GM19043 (cell line): Measurements from ENCODE around the gene MISP3.
"Not testable (repeated sequence)": the region's sequence is repeated elsewhere in the genome, so short reads cannot be mapped to it uniquely, and the experiment has no call there.

Experiments used
- ATAC-seq: cut with Tn5 transposase; IDR thresholded peaks from one replicate; pipeline ENCODE4 v1.9.1; 2021; ENCODE audit warnings: low read depth; ENCODE audit not compliant: unreplicated experiment

Gene MISP3

DNA sequence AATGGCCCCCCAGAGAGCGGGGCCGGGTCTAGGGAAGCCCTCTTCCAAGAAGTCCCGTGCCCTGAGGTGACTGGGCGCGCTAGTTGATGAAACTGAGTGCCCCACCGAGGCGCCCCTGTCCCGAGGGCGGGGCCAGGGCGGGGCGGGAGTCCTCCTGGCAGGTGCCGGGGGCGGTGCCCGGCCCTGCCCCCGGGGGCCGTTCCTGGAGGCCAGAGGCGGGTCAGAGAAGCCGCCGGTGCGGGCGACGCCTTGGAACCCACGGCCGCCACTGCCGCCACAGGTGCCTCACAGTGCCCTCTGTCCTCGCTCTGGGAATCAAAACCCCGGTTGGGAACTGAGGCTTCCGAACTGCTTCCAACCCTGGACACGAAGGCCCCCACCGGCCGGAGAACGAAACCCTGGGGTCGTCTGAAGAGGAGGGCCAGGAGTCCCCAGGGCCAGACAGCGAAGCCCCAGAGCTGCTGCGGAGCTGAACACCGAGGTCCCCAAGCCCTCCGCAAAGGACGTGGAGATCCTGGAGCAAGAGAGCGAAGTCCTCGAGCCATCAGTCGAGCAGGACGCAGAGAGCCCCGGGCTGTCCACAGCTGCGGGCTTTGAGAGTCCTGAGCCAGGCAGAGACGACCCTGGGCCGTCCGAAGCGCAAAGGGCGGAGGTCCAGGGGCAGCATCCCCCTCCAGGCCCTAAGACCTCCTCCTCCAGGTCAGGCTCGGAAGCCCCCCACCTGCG, at the start of gene MISP3:
Gene MISP3, plus strand, starts transcription at position 252 of the 726 bp plus-strand sequence. CDS start 524 bp downstream, outside the sequence.
- ATAC-seq = no peak

DNA sequence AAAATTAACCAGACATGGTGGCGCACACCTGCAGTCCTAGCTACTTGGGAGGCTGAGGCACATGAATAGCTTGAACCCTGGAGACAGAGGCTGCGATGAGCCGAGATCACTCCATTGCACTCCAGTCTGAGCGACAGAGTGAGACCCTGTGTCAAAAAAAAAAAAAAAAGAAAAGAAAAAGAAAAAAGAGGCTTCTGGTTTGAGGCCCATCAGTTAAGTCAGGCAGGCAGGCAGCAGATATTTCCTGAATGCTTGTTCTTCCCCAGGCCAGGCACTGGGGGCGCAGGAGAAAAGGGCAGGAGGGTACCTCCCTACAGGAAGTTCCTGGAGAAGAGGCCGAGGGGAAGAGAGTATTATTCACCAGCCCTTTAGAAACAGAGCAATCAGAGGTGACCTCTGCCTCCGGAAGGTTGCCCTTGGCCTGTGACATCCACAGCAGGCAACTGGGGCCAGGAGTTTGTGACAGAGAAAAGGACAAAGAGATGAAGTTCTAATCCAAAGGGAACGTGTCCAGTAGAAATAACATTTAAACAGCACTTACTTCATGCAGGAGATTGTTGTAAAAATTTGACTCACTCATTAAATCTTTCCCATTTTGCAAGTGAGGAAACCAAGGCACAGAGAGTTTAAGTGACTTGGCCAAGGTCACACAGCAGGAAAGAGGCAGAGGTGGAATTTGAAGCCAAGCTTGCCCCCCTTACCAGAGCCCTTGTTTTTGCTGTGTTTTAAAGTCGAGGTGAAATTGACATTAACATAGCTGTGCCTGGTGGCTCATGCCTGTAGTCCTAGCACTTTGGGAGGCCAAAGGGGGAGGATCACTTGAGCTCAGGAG, 49.0 kb upstream of the MISP3 start:
- ATAC-seq = no peak

DNA sequence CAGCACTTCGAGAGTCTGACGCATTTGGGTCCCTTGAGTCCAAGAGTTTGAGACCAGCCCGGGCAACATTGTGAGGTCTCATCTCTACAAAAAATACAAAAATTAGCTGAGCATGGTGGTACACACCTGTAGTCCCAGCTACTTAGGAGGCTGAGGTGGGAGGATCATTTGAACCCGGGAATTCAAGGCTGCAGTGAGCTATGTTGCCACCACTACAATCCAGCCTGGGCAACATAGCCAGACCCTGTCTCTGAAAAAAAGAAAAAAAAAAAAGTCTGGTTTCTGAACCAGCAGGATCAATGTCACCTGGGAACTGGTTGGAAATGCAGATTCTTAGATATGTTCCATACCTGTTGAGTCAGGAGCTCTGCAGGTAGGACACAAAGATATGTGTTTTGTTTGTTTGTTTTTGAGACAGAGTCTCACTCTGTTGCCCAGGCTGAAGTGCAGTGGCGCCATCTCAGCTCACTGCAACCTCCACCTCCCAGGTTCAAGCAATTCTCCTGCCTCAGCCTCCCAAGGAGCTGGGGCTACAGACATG, 45.9 kb upstream of the MISP3 start:
- ATAC-seq = not testable (repeated sequence)

DNA sequence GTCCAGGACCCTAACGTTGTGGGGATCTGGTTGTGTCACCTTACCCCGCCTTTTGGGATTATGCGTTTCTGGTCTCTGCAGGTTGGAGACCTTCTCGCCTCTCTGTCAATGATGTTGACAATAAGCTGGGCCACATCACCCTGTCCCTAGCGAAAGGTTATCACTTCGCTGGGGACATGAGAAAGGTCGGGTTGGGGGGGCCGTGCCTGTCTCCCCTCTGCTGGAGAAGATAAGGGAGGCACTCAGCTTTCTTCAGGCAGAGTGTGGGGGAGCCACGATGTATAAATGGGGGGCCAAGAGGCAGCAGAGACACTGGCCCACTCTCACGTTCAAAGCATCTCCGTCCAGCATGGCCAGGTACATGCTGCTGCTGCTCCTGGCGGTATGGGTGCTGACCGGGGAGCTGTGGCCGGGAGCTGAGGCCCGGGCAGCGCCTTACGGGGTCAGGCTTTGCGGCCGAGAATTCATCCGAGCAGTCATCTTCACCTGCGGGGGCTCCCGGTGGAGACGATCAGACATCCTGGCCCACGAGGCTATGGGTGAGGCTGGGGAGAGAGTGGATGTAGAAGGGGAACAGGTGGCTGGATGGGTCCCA, 44.6 kb upstream of the MISP3 start, which contains the start of gene RLN3:
Gene RLN3, plus strand, starts transcription at position 293 of the 595 bp plus-strand sequence. Its CDS starts 57 bp downstream, at position 350.
- ATAC-seq = no peak

DNA sequence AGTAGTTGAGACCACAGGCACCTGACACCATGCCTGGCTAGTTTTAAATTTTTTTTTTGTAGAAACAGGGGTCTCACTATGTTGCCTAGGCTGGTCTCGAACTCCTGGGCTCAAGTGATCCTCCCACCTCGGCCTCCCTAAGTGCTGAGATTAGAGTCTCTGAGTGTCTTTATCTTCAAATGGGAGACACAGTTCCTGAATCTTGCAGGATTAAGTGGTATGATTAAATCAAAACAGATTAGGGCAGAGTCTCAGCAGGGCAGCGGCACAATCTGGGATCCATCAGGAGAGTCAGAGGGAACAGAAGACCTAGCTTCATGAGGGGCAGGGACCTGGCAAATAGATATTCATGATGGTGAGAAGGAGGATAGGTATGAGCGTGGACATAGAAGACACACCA, 43.7 kb upstream of the MISP3 start:
- ATAC-seq = no peak

DNA sequence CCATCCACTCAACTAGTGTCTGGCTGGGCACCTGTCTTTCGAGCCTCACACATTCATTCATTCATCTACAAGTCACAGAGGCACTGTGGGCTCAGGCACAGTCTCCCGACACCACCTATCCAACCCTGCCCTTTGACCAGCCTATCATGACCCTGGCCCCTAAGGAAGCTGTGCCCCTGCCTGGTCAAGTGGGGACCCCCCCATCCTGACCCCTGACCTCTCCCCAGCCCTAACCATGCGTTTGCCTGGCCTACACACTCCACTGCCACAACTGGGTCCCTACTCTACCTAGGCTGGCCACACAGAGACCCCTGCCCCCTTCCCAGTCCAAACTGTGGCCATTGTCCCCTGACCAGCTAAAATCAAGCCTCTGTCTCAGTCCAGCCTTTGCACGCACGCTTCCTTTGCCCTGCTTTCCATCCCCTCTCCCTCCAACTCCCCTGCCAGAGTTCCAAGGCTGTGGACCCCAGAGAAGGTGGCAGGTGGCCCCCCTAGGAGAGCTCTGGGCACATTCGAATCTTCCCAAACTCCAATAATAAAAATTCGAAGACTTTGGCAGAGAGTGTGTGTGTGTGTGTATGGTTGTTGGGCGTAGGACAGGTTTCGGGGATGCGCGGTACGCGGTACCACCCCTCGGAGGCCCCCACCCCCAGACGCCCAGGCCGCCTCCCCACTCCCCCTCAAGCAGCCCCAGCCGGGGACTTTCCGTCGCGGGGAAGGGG, 41.4 kb upstream of the MISP3 start:
- no peak for ATAC-seq

DNA sequence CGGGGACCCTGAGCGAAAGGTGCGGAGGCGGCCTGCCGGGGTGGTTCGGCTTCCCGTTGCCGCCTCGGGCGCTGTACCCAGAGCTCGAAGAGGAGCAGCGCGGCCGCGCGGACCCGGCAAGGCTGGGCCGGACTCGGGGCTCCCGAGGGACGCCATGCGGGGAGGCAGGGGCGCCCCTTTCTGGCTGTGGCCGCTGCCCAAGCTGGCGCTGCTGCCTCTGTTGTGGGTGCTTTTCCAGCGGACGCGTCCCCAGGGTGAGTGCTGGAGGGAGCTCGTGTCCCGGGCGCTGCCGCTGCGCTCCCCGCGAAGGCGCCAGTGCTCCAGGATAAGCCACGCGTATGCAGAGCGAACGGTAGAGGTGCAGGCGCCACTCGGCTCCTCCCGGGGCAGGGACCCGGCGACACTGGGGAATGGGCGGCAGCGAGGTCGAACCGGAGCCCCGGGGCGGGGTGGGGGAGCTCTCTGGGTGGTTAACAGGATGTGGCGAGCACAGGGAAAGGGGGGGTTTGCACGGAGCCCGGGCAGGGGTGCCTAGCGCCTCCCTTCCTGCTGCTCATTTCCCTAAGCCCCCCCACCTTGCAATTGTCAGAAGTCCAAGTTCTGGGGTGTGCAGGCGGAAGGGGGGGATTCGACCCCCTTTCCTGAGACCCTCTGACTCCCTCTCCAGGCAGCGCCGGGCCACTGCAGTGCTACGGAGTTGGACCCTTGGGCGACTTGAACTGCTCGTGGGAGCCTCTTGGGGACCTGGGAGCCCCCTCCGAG, 40.7 kb upstream of the MISP3 start, which contains the start of gene IL27RA:
Gene IL27RA, plus strand, starts transcription at position 44 of the 762 bp plus-strand sequence. Its CDS starts 111 bp downstream, at position 155.
- no peak for ATAC-seq

DNA sequence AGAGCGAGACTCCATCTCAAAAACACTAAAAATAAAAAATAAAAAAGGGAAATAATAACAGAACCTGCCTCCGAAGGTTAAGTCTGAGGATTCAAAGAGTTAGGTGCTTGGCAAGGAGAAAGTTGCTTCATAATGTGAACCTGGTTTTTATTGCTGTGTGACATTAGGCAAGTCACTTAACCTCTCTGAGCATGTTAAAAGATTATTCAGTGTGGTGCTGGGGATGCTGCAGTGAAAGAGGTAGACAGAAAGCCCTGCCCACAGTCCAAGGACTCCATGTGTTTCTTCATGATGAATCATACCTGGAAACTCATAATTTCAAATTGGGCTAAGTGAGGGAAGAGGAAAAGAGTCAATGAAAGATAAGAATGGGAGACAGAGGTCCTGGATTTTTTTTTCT, 38.6 kb upstream of the MISP3 start:
- no peak for ATAC-seq

DNA sequence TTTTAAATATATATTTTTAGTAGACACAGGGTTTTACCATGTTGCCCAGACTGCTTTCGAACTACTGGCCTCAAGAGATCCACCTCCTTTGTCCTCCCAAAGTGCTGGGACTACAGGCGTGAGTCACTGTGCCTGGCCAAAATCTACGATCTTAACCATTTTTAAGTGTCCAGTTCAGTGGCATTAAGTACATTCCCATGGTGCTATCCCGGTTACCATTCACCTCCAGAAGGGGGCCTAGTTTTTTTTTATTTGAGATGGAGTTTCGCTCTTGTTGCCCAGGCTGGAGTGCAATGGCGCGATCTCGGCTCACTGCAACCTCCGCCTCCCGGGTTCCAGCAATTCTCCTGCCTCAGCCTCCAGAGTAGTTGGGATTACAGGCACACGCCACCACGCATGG, 37.4 kb upstream of the MISP3 start:
- not testable (repeated sequence) for ATAC-seq

DNA sequence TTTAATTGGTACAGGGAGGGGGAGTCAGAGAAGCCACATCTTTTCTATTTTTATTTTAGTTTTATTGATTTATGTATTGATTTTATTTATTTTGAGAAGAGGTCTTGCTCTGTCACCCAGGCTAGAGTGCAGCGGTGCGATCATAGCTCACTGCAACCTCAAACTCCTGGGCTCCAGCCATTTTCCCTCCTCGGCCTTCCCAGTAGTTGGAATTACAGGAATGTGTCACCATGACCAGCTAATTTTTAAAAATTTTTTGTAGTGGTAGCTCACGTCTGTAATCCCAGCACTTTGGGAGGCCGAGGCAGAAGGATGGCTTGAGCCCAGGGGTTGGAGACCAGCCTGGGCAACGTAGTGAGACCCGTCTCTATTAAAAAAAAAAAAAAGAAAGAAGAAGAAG, 36.9 kb upstream of the MISP3 start:
- ATAC-seq = no peak

DNA sequence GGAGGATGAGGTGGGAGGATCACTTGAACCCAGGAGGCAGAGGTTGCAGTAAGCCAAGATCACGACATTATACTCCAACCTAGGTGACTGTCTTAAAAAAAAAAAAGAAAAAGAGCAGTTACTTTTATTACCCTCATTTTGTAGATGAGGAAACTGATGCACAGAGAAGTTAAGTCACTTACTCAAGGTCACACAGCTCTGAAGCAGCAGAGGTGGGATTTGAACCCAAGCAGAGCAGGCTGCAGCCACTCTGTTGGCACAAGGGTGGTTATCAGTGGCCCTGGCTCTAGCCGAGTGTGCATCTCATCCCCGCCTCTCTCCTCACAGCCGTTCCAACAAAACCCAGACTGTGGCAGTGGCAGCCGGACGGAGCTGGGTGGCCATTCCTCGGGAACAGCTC, 33.4 kb upstream of the MISP3 start:
- no peak for ATAC-seq

DNA sequence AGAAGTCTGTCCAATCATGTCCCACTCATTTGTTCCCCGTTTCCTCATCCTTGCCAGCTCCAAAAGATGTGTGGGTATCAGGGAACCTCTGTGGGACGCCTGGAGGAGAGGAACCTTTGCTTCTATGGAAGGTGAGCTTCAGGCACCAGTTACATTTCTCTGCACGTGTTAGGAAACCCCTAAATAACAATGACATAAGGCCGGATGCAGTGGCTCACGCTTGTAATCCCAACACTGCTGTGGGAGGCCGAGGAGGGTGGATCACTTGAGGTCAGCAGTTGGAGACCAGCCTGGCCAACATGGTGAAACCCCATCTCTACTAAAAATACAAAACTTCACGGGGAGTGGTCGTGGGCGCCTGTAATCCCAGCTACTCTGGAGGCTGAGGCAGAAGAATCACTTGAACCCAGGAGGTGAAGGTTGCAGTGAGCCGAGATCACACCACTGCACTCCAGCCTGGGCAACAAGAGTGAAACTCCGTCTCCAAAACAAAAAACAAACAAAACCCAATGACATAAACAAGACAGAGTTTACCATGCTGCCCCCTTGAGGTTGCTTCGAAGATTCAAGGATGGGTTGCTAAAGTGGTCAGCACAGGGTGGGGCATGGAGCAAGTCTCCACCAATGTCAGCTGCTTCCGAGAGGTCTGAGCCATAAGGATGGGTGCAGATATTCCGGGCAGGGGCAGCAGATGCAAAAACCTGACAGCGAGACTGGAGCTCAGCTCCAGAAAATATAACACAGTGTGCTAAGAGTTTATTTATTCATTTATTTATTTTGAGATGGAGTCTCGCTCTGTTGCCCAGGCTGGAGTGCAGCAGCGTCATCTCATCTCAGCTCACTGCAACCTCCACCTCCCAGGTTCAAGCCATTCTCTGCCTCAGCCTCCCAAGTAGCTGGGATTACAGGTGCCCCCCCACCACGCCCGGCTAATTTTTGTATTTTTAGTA, 29.7 kb upstream of the MISP3 start:
- ATAC-seq = not testable (repeated sequence)

DNA sequence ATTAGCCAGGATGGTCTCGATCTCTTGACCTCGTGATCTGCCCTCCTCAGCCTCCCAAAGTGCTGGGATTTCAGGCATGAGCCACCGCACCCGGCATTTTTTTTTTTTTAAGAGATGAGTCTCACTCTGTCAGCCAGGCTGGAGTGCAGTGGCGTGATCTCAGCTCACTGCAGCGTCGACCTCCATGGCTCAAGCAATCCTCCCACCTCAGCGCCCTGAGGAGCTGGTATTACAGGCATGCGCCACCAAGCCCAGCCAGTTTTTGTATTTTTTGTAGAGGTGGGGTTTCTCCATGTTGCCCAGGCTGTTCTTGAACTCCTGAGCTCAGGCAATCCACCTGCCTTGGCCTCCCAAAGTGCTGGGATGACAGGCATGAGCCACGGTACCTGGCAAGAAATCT, 24.7 kb upstream of the MISP3 start:
- ATAC-seq = not testable (repeated sequence)

DNA sequence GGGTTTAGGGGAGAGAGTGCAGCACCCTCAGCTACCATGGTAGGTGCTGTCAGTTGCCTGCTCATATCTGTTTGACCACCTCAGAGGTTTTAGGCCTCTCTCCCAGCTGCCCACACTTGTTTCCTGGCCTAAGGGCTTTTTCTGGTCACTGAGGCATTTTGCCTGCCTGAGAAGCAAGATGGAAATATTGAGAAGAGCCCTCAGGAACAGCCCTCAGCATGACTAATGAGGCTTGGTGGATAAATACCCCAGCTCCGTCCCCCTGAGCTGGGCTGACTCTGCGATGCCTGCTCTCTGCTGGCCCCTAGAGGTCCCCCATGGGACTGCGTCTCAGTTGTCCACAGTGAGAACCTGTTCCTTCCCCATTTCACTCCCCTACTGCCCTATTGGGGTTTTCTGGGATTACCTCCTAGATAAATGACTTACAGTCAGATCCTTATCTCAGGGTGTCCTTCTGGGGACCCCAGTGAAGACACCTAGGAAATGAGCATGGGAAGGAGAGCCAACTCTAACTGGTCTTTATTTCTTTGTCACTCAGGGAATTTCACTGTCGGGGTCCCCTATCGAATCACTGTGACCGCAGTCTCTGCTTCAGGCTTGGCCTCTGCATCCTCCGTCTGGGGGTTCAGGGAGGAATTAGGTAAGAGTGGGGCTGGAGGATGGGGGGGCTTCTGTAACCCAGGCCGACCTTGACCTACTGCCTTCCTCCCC, 24.0 kb upstream of the MISP3 start:
- no peak for ATAC-seq

DNA sequence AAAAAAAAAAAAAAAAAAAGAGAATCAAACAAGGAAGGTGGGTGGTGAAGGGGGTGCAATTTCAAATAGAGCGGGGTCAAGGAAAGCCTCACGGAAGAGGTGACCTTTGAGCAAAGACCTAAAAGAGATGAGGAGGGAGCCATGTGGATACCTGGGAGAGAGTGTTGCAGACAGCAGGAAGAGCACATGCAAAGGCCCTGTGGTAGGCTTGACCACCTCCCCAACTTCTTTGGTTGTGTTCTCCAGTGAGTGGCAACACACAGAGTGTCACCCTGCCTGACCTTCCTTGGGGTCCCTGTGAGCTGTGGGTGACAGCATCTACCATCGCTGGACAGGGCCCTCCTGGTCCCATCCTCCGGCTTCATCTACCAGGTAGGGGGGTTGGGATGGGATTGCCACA, 22.1 kb upstream of the MISP3 start:
- no peak for ATAC-seq

DNA sequence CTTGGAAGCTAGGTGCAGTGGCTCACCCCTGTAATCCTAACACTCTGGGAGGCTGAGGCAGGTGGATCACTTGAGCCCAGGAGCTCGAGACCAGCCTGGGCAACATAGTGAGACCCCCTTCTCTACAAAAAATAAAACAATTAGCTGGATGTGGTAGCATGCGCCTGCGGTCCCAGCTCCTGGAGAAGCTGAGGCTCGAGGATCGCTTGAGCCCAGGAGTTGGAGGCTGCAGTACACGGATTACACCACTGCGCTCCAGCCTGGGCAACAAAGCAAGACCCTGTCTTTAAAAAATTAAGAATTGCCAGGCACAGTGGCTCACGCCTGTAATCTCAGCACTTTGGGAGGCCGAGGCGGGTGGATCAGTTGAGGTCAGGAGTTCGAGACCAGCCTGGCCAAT, 21.6 kb upstream of the MISP3 start:
- not testable (repeated sequence) for ATAC-seq

DNA sequence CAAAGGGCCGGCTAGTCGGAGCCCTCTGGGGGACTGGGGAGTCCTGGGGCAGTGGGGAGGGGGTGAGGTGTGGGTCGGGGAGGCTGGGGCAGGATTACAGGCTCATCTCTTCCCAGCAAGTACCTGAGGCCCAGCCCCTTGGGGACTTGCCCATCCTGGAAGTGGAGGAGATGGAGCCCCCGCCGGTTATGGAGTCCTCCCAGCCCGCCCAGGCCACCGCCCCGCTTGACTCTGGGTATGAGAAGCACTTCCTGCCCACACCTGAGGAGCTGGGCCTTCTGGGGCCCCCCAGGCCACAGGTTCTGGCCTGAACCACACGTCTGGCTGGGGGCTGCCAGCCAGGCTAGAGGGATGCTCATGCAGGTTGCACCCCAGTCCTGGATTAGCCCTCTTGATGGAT, 20.6 kb upstream of the MISP3 start:
- ATAC-seq = no peak

DNA sequence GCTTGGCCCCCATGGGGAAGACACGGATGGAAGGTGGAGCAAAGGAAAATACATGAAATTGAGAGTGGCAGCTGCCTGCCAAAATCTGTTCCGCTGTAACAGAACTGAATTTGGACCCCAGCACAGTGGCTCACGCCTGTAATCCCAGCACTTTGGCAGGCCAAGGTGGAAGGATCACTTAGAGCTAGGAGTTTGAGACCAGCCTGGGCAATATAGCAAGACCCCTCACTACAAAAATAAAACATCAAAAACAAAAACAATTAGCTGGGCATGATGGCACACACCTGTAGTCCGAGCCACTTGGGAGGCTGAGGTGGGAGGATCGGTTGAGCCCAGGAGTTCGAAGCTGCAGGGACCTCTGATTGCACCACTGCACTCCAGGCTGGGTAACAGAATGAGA, 20.1 kb upstream of the MISP3 start:
- no peak for ATAC-seq
